Prostate gland (tissue), 2 donors: ENCODE data around the gene OTULIN.

ENCODE experiments used
- CTCF ChIP-seq, 4 experiments: fragments of 200-600 bp in 2 of 4; fragments of 450-650 bp in 2 of 4; sonication (generic) in 2 of 4; IDR thresholded peaks; 1 replicate in 3 of 4; 2 replicates in 1 of 4; pipeline ENCODE4 v1.5.1; 2016 to 2019; ENCODE audit warnings: antibody characterized with exemption in 4 of 4, mild to moderate bottlenecking in 2 of 4, moderate library complexity in 2 of 4
- POLR2A ChIP-seq: fragments of 450-650 bp; IDR thresholded peaks from one replicate; pipeline ENCODE4 v1.6.1; 2016; ENCODE audit warnings: antibody characterized with exemption, mild to moderate bottlenecking
- POLR2AphosphoS5 ChIP-seq: sonication (generic); formaldehyde crosslinking; IDR thresholded peaks from one replicate; pipeline ENCODE4 v1.6.1; 2017; ENCODE audit warnings: antibody characterized with exemption

GRCh38 chr5:14659821-14660607 is 4.5 kb upstream of the OTULIN start:
- peak; percentile 82 for TF ChIP-seq POLR2AphosphoS5
- TF ChIP-seq CTCF (IDR thresholded peaks at IDR 0.05) = no peak
- no peak for TF ChIP-seq POLR2A
